Nephron progenitor cell (in vitro differentiated cells): ENCODE data around the gene PACS2.

Experiments
- DNase-seq: peaks from one replicate; pipeline ENCODE4 v3.0.0; 2021
- H3K27ac Mint-ChIP-seq: 2 replicates; pipeline ENCODE4 v1.8.0; 2021; ENCODE audit warnings: mild to moderate bottlenecking, moderate library complexity, mixed read lengths
- H3K27me3 Mint-ChIP-seq: 2 replicates; pipeline ENCODE4 v1.8.0; 2021; ENCODE audit warnings: mild to moderate bottlenecking, low read depth, mixed read lengths; ENCODE audit not compliant: poor library complexity
- H3K36me3 Mint-ChIP-seq: 2 replicates; pipeline ENCODE4 v1.8.0; 2021; ENCODE audit warnings: low read depth, mixed read lengths
- H3K4me1 Mint-ChIP-seq: 2 replicates; pipeline ENCODE4 v1.8.0; 2021; ENCODE audit warnings: mixed read lengths
- H3K4me3 Mint-ChIP-seq: 2 replicates; pipeline ENCODE4 v1.8.0; 2021; ENCODE audit warnings: mild to moderate bottlenecking, moderate library complexity, mixed read lengths
- H3K9me3 Mint-ChIP-seq: 2 replicates; pipeline ENCODE4 v1.8.0; 2021; ENCODE audit warnings: mild to moderate bottlenecking, moderate library complexity, mixed read lengths
- TF ChIP-seq, protein P1 (sequence below): fragments of 200-600 bp; sonication (generic); IDR thresholded peaks from 2 replicates; pipeline ENCODE4 v1.5.0; 2021; ENCODE audit warnings: antibody characterized with exemption

The PACS2 gene

DNA sequence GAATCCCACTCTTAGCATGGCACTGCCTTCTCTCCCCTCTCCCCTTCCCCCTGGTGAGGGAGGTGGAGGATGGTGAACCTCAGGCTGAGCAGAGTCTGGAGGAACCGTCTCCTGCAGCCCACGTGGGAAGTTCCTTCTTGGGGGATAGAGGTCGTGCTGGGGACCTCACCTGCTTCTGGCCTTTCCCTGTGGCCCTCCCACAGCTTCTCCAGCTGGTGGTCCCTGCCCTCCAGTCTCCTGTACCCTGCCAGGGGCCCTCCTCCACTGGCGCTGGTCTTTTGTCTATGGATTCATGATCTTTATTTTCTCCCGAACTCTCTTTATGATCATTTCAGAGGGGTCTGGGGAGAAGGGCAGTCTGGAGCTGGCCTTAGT lies 96.1 kb downstream of the PACS2 start:
- peaks cover 25% of the 10 kb centered on the region for H3K4me1 Mint-ChIP-seq
- peaks cover 70% of the 10 kb centered on the region for H3K27me3 Mint-ChIP-seq
- TF ChIP-seq, protein P1, sequence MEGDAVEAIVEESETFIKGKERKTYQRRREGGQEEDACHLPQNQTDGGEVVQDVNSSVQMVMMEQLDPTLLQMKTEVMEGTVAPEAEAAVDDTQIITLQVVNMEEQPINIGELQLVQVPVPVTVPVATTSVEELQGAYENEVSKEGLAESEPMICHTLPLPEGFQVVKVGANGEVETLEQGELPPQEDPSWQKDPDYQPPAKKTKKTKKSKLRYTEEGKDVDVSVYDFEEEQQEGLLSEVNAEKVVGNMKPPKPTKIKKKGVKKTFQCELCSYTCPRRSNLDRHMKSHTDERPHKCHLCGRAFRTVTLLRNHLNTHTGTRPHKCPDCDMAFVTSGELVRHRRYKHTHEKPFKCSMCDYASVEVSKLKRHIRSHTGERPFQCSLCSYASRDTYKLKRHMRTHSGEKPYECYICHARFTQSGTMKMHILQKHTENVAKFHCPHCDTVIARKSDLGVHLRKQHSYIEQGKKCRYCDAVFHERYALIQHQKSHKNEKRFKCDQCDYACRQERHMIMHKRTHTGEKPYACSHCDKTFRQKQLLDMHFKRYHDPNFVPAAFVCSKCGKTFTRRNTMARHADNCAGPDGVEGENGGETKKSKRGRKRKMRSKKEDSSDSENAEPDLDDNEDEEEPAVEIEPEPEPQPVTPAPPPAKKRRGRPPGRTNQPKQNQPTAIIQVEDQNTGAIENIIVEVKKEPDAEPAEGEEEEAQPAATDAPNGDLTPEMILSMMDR, result no peak
- peaks cover 40% of the 10 kb centered on the region for H3K9me3 Mint-ChIP-seq
- H3K27ac Mint-ChIP-seq, result no peak overlapping the region
- peak overlapping the region; percentile 63 for H3K4me3 Mint-ChIP-seq
- H3K36me3 Mint-ChIP-seq, result peaks cover 41% of the 10 kb centered on the region
- no peak for DNase-seq

DNA sequence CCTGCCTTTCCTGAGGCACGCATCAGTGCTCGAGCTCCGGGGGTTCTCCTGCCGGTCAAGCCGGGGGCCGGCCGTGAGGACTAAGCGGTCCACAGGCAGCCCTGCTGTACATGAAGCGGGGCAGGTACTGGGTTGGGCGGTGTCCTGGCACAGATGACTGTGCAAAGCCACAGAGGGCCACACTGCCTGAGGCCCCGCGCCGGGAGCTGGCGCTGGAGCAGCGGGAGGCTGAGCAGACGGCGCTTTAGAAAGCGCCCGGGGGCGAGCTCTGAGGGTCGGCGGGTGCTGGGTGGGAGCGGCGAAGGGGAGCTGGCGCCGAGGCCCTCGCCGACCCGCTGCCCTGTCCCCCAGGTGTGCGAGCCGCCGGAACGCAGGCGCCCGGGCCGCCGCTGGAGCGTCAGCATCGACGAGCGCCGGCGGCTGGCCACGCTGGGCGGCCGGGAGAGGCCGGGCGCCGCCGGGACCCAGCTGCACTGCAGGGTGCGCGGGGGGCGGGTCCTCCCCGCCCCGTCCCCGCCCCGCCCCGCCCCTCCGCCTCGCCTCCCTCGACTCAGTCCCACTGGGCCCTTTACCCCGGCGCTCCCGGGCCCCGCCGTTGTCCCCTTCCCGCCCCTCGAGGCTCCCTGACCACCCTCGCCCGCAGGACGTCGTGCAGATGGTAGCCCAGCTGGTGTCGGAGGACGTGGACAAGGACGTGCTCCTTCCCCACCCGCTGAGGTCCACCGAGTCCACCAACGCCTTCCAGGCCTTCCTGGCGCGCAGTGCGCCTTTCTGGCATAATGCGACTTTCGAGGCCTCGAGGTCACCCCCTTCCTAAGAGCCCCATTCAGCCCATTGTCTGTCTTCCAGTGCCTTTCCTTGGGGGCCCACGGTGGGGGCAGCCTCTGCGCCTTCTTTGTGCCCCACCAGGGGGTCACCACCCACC lies 96.7 kb downstream of the PACS2 start:
- Mint-ChIP-seq H3K27ac (no peak overlapping the region), H3K9me3 (peaks cover 34% of the 10 kb centered on the region), H3K4me1 (peaks cover 25% of the 10 kb centered on the region), H3K27me3 (peaks cover 73% of the 10 kb centered on the region), H3K4me3 (peak overlapping the region; percentile 64), H3K36me3 (peaks cover 36% of the 10 kb centered on the region)
- TF ChIP-seq, protein P1, result no peak
- DNase-seq, result peak; percentile 63

DNA sequence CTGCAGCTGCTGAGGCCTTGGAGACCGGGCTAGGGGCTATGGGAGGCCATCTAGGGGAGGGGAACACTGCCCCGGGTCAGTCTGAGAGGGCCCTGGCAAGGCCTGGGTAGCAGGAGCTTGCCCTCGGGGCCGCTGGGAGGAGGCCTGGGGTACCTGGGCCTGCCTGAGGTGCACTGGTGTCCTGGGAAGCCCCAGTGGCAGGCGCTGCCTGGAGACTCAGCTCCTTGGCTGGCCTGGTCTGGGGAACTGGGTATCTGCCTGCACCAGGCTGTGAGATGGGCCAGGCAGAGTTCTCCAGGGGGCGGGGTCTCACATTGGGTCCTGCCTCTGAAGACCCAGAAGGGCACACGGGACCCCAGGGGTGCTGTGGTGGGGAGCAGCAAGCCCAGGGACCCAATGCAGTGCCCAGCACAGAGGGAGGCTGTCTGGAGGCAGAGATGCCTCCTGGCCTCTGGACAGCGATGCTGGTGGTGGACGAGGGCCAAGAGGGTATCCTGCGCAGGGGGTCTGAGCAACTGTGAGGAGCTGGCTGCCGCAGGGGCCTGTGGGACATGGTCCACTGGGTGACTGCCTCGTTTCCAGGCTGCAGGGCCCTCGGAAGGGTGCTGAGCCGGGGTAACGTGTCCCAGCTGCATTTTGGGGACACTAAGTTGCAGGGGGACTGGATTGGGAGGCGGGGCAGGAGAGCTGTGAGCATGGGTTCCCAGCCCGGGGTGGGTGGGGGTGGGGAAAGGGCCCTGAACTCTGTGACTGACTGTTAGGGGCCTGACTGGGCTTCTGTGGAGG lies 97.6 kb downstream of the PACS2 start:
- H3K4me3 Mint-ChIP-seq, result peak overlapping the region; percentile 64
- peaks cover 35% of the 10 kb centered on the region for H3K9me3 Mint-ChIP-seq
- no peak overlapping the region for H3K27ac Mint-ChIP-seq
- no peak for DNase-seq
- peaks cover 34% of the 10 kb centered on the region for H3K4me1 Mint-ChIP-seq
- peaks cover 38% of the 10 kb centered on the region for H3K36me3 Mint-ChIP-seq
- TF ChIP-seq, protein P1, result no peak
- peaks cover 70% of the 10 kb centered on the region for H3K27me3 Mint-ChIP-seq

DNA sequence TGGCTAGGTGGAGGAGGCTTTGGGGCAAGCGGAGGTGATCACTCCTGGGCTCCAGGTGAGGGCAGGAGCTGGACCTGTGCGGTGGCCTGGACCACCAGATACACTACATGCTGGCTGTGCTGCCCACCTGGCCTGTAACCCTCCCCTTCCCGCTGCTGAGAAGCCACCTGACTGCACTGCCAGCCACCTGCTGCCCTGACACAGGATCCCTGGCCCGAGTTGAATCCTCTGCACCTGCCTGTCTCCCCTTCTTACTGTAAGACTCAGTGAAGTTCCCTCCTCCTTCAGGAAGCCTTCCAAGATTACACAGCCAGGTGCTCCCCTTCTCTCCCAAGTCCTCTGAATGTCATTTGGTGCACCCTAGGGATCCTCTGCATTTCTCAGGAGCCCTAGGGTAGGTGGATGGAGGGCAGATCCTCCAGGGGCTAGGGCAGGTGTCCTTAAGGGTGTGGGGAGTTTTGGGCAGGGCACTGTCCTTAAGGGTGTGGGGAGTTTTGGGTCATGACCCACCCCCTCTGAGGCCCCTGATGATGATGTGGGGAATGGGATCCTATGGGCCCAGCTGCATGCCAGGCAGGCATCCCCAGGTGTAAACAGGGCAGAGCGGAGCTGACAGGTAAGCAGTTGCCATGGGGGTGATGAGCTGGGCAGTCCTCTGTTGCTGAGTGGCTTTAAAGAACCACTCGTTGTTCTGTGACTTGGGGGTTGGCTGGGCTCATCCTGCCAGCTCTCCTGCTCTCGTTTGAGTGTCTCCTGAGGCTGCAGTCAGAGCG lies 98.4 kb downstream of the PACS2 start:
- no peak overlapping the region for H3K4me3 Mint-ChIP-seq
- DNase-seq, result no peak
- TF ChIP-seq, protein P1, result no peak

DNA sequence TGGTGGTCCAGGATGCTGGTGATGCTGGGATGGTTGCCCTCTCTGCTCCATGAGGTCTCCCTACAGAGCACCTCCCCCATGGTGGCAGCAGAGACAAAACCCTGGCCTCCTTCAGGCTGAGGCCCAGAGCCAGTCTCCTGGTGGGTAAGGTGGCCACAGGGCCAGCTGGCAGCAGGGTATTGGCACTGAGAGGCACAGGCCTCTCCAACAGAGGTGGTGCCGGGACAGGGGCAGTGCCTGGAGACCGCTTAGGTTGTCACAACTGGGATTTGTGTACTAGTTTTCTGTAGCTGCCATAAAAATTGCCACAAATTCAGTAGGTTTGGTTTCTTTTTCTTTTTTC lies 99.0 kb downstream of the PACS2 start:
- TF ChIP-seq, protein P1, result no peak
- Mint-ChIP-seq H3K27me3 (peaks cover 60% of the 10 kb centered on the region), H3K9me3 (peaks cover 28% of the 10 kb centered on the region), H3K36me3 (peaks cover 36% of the 10 kb centered on the region), H3K27ac (no peak overlapping the region), H3K4me1 (peaks cover 45% of the 10 kb centered on the region), H3K4me3 (no peak overlapping the region)
- DNase-seq, result no peak

More for the DNA sequence above, 98.4 kb downstream of the PACS2 start:
- peaks cover 63% of the 10 kb centered on the region for H3K27me3 Mint-ChIP-seq
- no peak overlapping the region for H3K27ac Mint-ChIP-seq
- H3K36me3 Mint-ChIP-seq, result peaks cover 38% of the 10 kb centered on the region
- peaks cover 40% of the 10 kb centered on the region for H3K4me1 Mint-ChIP-seq
- H3K9me3 Mint-ChIP-seq, result peaks cover 29% of the 10 kb centered on the region
